Stimulated activated effector memory CD8-positive, alpha-beta T cell treated with anti-CD3 and anti-CD28 coated beads, Interleukin-12 subunit alpha, Interleukin-12 subunit beta, amount 100 ng/mL, for 72 hours (primary cell): Measurements from ENCODE around the gene LHX2.

Experiments used
- ATAC-seq: fragments of 150-1000 bp; cut with Tn5 transposase; 2 replicates; pipeline ENCODE4 v1.10.0; 2021
- DNase-seq, 2 donors: peaks; one replicate each; pipeline ENCODE4 v3.0.0; 2021 to 2022; ENCODE audit warnings: low spot score in 2 of 2
- H3K27ac Mint-ChIP-seq: one replicate; pipeline ENCODE4 v1.8.0; 2022; ENCODE audit warnings: mild to moderate bottlenecking, mixed read lengths
- H3K36me3 Mint-ChIP-seq: one replicate; pipeline ENCODE4 v1.8.0; 2022; ENCODE audit warnings: mild to moderate bottlenecking, mixed read lengths
- H3K4me1 Mint-ChIP-seq: one replicate; pipeline ENCODE4 v1.8.0; 2022; ENCODE audit warnings: mixed read lengths
- H3K4me3 Mint-ChIP-seq: one replicate; pipeline ENCODE4 v1.8.0; 2022; ENCODE audit warnings: mild to moderate bottlenecking, mixed read lengths
- H3K9me3 Mint-ChIP-seq: one replicate; pipeline ENCODE4 v1.8.0; 2022; ENCODE audit warnings: mixed read lengths

LHX2 gene

DNA sequence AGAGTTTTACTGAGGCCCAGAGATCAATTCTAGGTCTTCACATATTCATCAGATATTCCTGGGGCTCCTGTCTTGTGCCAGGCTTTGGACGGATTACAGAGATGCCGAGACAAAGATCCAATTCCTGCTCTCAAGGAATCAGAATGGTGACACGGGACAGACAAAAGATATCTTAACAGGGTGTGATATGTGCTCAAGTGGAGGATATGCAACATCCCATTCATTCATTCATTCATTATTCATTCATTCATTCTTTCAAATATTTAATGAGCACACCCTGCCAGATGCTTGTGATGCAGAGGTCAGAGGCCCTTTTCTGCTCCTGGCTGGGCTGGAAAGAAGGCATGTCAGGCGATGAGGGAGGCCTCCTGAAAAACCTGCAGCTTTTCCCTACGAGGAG lies 21.8 kb downstream of the LHX2 start:
- Mint-ChIP-seq H3K4me1 (peaks cover 6% of the 10 kb centered on the region), H3K36me3 (no peaks in the 10 kb centered on the region), H3K4me3 (no peak overlapping the region), H3K9me3 (no peaks in the 10 kb centered on the region), H3K27ac (no peak overlapping the region)
- no peak for ATAC-seq
- DNase-seq: no peak

DNA sequence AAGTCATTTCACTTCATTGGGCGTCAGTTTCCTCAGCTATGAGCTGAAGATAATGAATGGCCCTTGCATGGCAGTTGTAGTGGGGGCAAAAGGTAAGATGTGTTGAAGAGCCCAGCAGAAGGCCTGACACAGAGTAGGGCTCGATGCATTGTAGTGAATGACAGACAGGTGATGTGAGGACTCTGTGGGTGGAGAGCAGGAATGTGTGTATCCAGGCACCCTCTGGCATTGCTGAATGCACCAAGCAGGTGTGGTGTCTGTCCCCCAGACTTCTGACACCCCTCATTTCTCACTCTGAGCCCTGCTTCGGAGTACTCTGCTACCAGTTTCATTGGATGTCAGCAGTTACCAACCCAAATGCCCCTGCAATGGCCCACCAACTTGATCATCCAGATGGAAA lies 22.4 kb downstream of the LHX2 start:
- H3K36me3 Mint-ChIP-seq: no peaks in the 10 kb centered on the region
- peaks cover 6% of the 10 kb centered on the region for H3K4me1 Mint-ChIP-seq
- H3K4me3 Mint-ChIP-seq: no peak overlapping the region
- ATAC-seq (no peak), DNase-seq (no peak)
- no peak overlapping the region for H3K27ac Mint-ChIP-seq
- H3K9me3 Mint-ChIP-seq: no peaks in the 10 kb centered on the region

DNA sequence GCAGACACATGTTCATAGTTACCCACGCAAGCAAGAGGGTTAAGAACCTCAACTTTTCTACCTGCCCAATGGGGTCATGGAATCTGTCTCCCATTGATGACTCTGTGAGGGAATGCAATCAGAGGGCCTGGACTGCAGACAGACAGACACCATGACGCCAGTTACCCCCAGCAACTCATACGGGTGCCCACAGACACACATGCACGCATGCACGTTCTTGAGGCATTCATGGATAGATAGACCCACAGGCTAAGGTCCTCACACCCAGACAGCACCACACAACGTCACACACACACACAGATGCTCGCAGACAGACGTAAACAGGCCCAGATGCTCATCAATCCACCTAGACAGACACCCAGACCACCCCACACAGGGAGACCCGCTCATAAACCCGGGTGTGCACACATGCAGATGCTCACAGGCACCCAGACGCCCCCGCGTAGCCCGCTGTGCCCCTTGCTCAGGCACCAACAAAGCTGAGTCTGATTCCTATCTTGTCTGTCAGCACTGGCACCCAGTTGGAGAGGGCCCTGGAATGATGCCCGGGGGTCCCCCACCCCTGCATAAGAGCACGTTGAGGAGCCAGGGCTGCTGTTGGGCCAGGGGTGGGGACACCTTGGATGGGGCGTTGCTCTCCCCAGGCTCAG lies 23.6 kb downstream of the LHX2 start:
- H3K27ac Mint-ChIP-seq: no peak overlapping the region
- DNase-seq (no peak), ATAC-seq (peak; percentile 4)
- H3K9me3 Mint-ChIP-seq: no peaks in the 10 kb centered on the region
- no peaks in the 10 kb centered on the region for H3K36me3 Mint-ChIP-seq
- peaks cover 7% of the 10 kb centered on the region for H3K4me1 Mint-ChIP-seq
- H3K4me3 Mint-ChIP-seq: no peak overlapping the region

- DNase-seq (no peak), ATAC-seq (no peak)
- no peaks in the 10 kb centered on the region for H3K36me3 Mint-ChIP-seq
- peaks cover 16% of the 10 kb centered on the region for H3K4me1 Mint-ChIP-seq
- no peak overlapping the region for H3K4me3 Mint-ChIP-seq
- H3K27ac Mint-ChIP-seq: no peak overlapping the region
- H3K9me3 Mint-ChIP-seq: no peaks in the 10 kb centered on the region
These were observed 25.0 kb downstream of the LHX2 start for GRCh38 chr9:124036578-124036977.

- DNase-seq (no peak), ATAC-seq (no peak)
- no peaks in the 10 kb centered on the region for H3K36me3 Mint-ChIP-seq
- no peaks in the 10 kb centered on the region for H3K9me3 Mint-ChIP-seq
- no peak overlapping the region for H3K27ac Mint-ChIP-seq
- H3K4me3 Mint-ChIP-seq: no peak overlapping the region
- peaks cover 11% of the 10 kb centered on the region for H3K4me1 Mint-ChIP-seq
These were observed 26.2 kb downstream of the LHX2 start for GRCh38 chr9:124037790-124038189.

DNA sequence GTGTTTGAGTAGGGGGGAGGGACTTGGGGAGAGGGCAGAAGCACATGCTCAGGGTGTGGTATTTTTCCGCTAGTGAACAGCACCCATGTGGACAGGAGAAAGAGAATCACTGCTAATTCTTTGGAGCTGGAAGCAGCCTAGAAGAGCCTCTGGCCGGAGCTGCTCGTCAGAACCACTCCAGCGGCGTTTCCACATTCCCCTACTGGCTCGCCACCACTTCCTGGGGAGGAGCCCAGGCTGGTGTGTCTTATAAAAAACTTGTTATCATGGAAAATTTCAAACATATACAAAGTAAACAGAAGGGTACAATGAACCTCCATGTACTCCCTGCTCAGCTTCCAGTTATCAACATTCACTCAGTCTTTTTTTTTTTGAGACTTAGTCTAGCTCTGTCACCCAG lies 26.7 kb downstream of the LHX2 start:
- H3K9me3 Mint-ChIP-seq: no peaks in the 10 kb centered on the region
- H3K4me3 Mint-ChIP-seq: no peak overlapping the region
- H3K36me3 Mint-ChIP-seq: no peaks in the 10 kb centered on the region
- H3K4me1 Mint-ChIP-seq: peaks cover 11% of the 10 kb centered on the region
- ATAC-seq (no peak), DNase-seq (no peak)
- H3K27ac Mint-ChIP-seq: no peak overlapping the region

- ATAC-seq (no peak), DNase-seq (no peak)
- Mint-ChIP-seq H3K9me3 (no peaks in the 10 kb centered on the region), H3K36me3 (no peaks in the 10 kb centered on the region), H3K4me1 (peaks cover 11% of the 10 kb centered on the region), H3K27ac (no peak overlapping the region), H3K4me3 (no peak overlapping the region)
These were observed 27.4 kb downstream of the LHX2 start for GRCh38 chr9:124038790-124039633.

GRCh38 chr9:124040186-124040931 lies 28.8 kb downstream of the LHX2 start:
- H3K36me3 Mint-ChIP-seq: no peaks in the 10 kb centered on the region
- H3K27ac Mint-ChIP-seq: no peak overlapping the region
- DNase-seq (no peak), ATAC-seq (peak; percentile 71)
- no peak overlapping the region for H3K4me3 Mint-ChIP-seq
- peaks cover 11% of the 10 kb centered on the region for H3K4me1 Mint-ChIP-seq
- H3K9me3 Mint-ChIP-seq: no peaks in the 10 kb centered on the region

GRCh38 chr9:124040935-124041816 lies 29.6 kb downstream of the LHX2 start:
- Mint-ChIP-seq H3K36me3 (no peaks in the 10 kb centered on the region), H3K4me1 (peaks cover 11% of the 10 kb centered on the region), H3K4me3 (peak overlapping the region; percentile 25), H3K9me3 (no peaks in the 10 kb centered on the region), H3K27ac (no peak overlapping the region)
- peak; percentile 43 for ATAC-seq
- peak; percentile 59 to 73 for DNase-seq

GRCh38 chr9:124041817-124042116 lies 30.2 kb downstream of the LHX2 start:
- ATAC-seq (no peak), DNase-seq (no peak)
- peaks cover 11% of the 10 kb centered on the region for H3K4me1 Mint-ChIP-seq
- no peak overlapping the region for H3K27ac Mint-ChIP-seq
- H3K36me3 Mint-ChIP-seq: no peaks in the 10 kb centered on the region
- H3K9me3 Mint-ChIP-seq: no peaks in the 10 kb centered on the region
- no peak overlapping the region for H3K4me3 Mint-ChIP-seq

GRCh38 chr9:124042201-124042721 lies 30.7 kb downstream of the LHX2 start:
- Mint-ChIP-seq H3K4me3 (no peak overlapping the region), H3K27ac (no peak overlapping the region), H3K9me3 (no peaks in the 10 kb centered on the region), H3K4me1 (peaks cover 11% of the 10 kb centered on the region), H3K36me3 (no peaks in the 10 kb centered on the region)
- DNase-seq (no peak), ATAC-seq (no peak)

DNA sequence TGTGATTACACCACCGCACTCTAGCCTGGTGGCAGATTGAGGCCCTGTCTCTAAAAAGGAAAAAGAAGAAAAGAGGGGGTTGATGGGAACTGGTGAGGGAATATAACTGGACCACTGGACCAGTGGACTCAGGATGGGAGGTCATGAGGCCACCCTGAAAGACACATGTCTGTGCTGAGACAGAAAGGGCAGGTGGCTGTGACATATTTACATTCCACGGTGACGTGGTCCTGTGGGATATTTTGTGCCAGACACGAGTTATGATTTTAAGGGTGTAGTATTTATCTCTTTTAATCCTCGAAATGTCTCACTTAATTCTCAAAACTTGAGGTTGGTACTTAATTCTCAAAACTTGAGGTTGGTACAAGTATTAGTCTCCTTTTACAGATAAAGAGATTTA lies 32.9 kb downstream of the LHX2 start:
- no peak overlapping the region for H3K4me3 Mint-ChIP-seq
- peaks cover 11% of the 10 kb centered on the region for H3K4me1 Mint-ChIP-seq
- DNase-seq: no peak
- ATAC-seq: no peak
- no peaks in the 10 kb centered on the region for H3K36me3 Mint-ChIP-seq
- no peaks in the 10 kb centered on the region for H3K9me3 Mint-ChIP-seq
- H3K27ac Mint-ChIP-seq: no peak overlapping the region

DNA sequence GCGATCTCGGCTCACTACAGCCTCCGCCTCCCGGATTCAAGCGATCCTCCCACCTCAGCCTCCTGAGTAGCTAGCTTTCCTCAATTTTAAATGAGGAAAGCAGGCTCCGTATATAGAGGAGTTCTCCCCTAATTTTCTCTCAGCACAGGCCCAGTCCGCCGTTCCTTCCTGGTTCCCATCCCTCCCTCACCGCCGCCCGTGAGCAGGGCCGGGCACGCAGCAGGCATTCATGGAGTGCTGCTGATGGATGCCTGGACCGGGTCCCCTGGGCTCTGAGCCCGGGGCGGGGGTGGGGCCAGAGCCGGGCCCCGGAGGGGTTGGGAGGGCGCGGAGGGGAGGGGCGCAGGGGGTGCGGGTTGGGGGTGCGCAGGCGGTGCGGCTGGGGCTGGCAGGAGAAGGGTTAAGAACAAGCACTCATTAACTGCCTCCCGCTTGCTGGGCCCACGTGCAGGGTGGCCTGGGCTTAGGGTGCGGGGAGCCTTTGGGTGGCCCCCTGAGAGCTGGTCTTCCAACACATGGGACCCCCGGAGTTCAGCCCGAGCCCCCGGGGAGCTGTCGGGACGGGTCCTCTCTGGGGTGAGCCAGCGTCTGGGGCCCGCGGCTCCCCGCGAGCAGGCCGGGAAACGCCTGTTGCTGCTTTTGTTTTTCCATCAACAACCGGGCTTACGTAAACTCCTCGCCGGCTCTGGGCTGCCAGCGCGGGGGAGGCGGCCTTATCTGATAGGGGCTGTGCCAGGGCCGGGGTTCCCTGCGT lies 33.7 kb downstream of the LHX2 start:
- Mint-ChIP-seq H3K36me3 (no peaks in the 10 kb centered on the region), H3K4me1 (peaks cover 9% of the 10 kb centered on the region), H3K4me3 (no peak overlapping the region), H3K27ac (no peak overlapping the region), H3K9me3 (no peaks in the 10 kb centered on the region)
- DNase-seq: no peak
- peak; percentile 9 for ATAC-seq

- Mint-ChIP-seq H3K27ac (no peak overlapping the region), H3K4me3 (no peak overlapping the region), H3K9me3 (no peaks in the 10 kb centered on the region), H3K4me1 (peaks cover 5% of the 10 kb centered on the region), H3K36me3 (no peaks in the 10 kb centered on the region)
- DNase-seq (no peak), ATAC-seq (no peak)
These were observed 34.2 kb downstream of the LHX2 start for GRCh38 chr9:124045830-124046177.
